ENCODE data around the gene EXOC3L2.
"Not testable (repeated sequence)": the region's sequence is repeated elsewhere in the genome, so short reads cannot be mapped to it uniquely, and the experiment has no call there.

EXOC3L2 gene

GRCh38 chr19:45256836-45257235, 11.6 kb upstream of the EXOC3L2 start:
- DNase-seq (ENCODE audit: low read depth in 1 of 2, low spot score in 1 of 2): no peak

- DNase-seq (ENCODE audit: low read depth in 1 of 2, low spot score in 1 of 2): no peak
These were observed 10.5 kb upstream of the EXOC3L2 start for GRCh38 chr19:45255611-45256157.

GRCh38 chr19:45254044-45254531, 8.9 kb upstream of the EXOC3L2 start:
- no peak for DNase-seq (ENCODE audit: low read depth in 1 of 2, low spot score in 1 of 2)

GRCh38 chr19:45253396-45254027, 8.3 kb upstream of the EXOC3L2 start:
- DNase-seq (ENCODE audit: low read depth in 1 of 2, low spot score in 1 of 2): no peak

GRCh38 chr19:45251452-45252354, 6.5 kb upstream of the EXOC3L2 start:
- no peak for DNase-seq (ENCODE audit: low read depth in 1 of 2, low spot score in 1 of 2)

GRCh38 chr19:45250832-45251451, 5.7 kb upstream of the EXOC3L2 start, which contains the start of gene MARK4:
MARK4 (plus strand) TSS chr19:45251271; CDS start chr19:45251589, 318 bp downstream.
- DNase-seq (ENCODE audit: low read depth in 1 of 2, low spot score in 1 of 2): peak; percentile 25 to 46

GRCh38 chr19:45250216-45250831, 5.1 kb upstream of the EXOC3L2 start:
- no peak for DNase-seq (ENCODE audit: low read depth in 1 of 2, low spot score in 1 of 2)

- DNase-seq (ENCODE audit: low read depth in 1 of 2, low spot score in 1 of 2): no peak
These were observed 4.2 kb upstream of the EXOC3L2 start for GRCh38 chr19:45249261-45250033.

GRCh38 chr19:45247136-45247535, 1.9 kb upstream of the EXOC3L2 start:
- DNase-seq (ENCODE audit: low read depth in 1 of 2, low spot score in 1 of 2): no peak

- no peak for DNase-seq (ENCODE audit: low read depth in 1 of 2, low spot score in 1 of 2)
These were observed 619 bp upstream of the EXOC3L2 start for GRCh38 chr19:45245826-45246225.

GRCh38 chr19:45244133-45244794, 943 bp downstream of the EXOC3L2 start:
- DNase-seq (ENCODE audit: low read depth in 1 of 2, low spot score in 1 of 2): no peak

GRCh38 chr19:45243144-45243732, 2.0 kb downstream of the EXOC3L2 start:
- no peak for DNase-seq (ENCODE audit: low read depth in 1 of 2, low spot score in 1 of 2)

- no peak for DNase-seq (ENCODE audit: low read depth in 1 of 2, low spot score in 1 of 2)
These were observed 6.7 kb downstream of the EXOC3L2 start for GRCh38 chr19:45238556-45238955.

- DNase-seq (ENCODE audit: low read depth in 1 of 2, low spot score in 1 of 2): no peak
These were observed 9.7 kb downstream of the EXOC3L2 start for GRCh38 chr19:45235485-45235884.

- DNase-seq (ENCODE audit: low read depth in 1 of 2, low spot score in 1 of 2): no peak
These were observed 10.9 kb downstream of the EXOC3L2 start for GRCh38 chr19:45234089-45234869.

GRCh38 chr19:45231891-45232290, 13.3 kb downstream of the EXOC3L2 start:
- DNase-seq (ENCODE audit: low read depth in 1 of 2, low spot score in 1 of 2): no peak

- not testable (repeated sequence) for DNase-seq (ENCODE audit: low read depth in 1 of 2, low spot score in 1 of 2)
These were observed 16.2 kb downstream of the EXOC3L2 start for GRCh38 chr19:45229056-45229455.

GRCh38 chr19:45224645-45225044, 20.6 kb downstream of the EXOC3L2 start:
- DNase-seq (ENCODE audit: low read depth in 1 of 2, low spot score in 1 of 2): no peak

- DNase-seq (ENCODE audit: low read depth in 1 of 2, low spot score in 1 of 2): no peak
These were observed 21.3 kb downstream of the EXOC3L2 start for GRCh38 chr19:45223879-45224278.

Measured in activated CD4-positive, alpha-beta T cell treated with anti-CD3 and anti-CD28 coated beads, Interleukin-2, amount 50 U/mL, for 24 hours (primary cell).